Keratinocyte (primary cell): ENCODE data around the gene KDM4F. TPM values are rescaled to one million over a fixed set of nuclear protein-coding genes. Genes with fewer than 3 reads are reported as not detected.
"Not testable (repeated sequence)": the region's sequence is repeated elsewhere in the genome, so short reads cannot be mapped to it uniquely, and the experiment has no call there.

Experiments
- DNase-seq: peaks from one replicate; pipeline ENCODE4 v3.0.0-alpha.2; 2011; ENCODE audit warnings: low read depth, missing footprints, low spot score
- FAIRE-seq: peaks from 2 replicates; lab custom pipeline; 2011; peaks lifted over from hg19 to GRCh38; lab: Jason Lieb, UNC
- H2AFZ ChIP-seq: 2 replicates; pipeline ENCODE4 v1.6.0; 2012; ENCODE audit warnings: low read length, control low read depth, inconsistent platforms; ENCODE audit not compliant: control insufficient read depth
- H3K27ac ChIP-seq: 2 replicates; pipeline ENCODE4 v1.5.1; 2011; ENCODE audit warnings: low read length; ENCODE audit not compliant: control insufficient read depth, insufficient read depth
- H3K27me3 ChIP-seq: 3 replicates; pipeline ENCODE4 v1.6.0; 2011; ENCODE audit warnings: low read length; ENCODE audit not compliant: control insufficient read depth, insufficient read depth; ENCODE audit errors: extremely low read depth
- H3K36me3 ChIP-seq, 2 experiments: 2 replicates in 1 of 2; 3 replicates in 1 of 2; pipeline ENCODE4 v1.5.1; 2011; ENCODE audit warnings: low read length in 2 of 2, mild to moderate bottlenecking in 1 of 2; ENCODE audit not compliant: control insufficient read depth in 2 of 2, insufficient read depth in 2 of 2; ENCODE audit errors: extremely low read depth in 1 of 2
- H3K4me1 ChIP-seq: 3 replicates; pipeline ENCODE4 v1.5.1; 2011; ENCODE audit warnings: low read length; ENCODE audit not compliant: control insufficient read depth, insufficient read depth; ENCODE audit errors: extremely low read depth
- H3K4me2 ChIP-seq: 3 replicates; pipeline ENCODE4 v1.6.0; 2011; ENCODE audit warnings: low read depth, low read length; ENCODE audit not compliant: control insufficient read depth, insufficient read depth; ENCODE audit errors: extremely low read depth
- H3K4me3 ChIP-seq, 3 experiments: fragments of 200-600 bp in 1 of 3; sonication (generic) in 1 of 3; 2 replicates in 2 of 3; 3 replicates in 1 of 3; pipeline ENCODE4 v1.5.1; 2011 to 2016; ENCODE audit warnings: low read length in 3 of 3, mild to moderate bottlenecking in 3 of 3, control low read depth in 2 of 3, inconsistent platforms in 1 of 3, low read depth in 1 of 3, mixed read lengths in 1 of 3, mixed run types in 1 of 3, moderate library complexity in 1 of 3; ENCODE audit not compliant: control insufficient read depth in 2 of 3, insufficient read depth in 2 of 3; ENCODE audit errors: extremely low read depth in 1 of 3
- H3K79me2 ChIP-seq: 2 replicates; pipeline ENCODE4 v1.6.0; 2012; ENCODE audit warnings: low read length; ENCODE audit not compliant: control insufficient read depth, insufficient read depth
- H3K9ac ChIP-seq: 3 replicates; pipeline ENCODE4 v1.6.0; 2011; ENCODE audit warnings: low read length; ENCODE audit not compliant: control insufficient read depth, insufficient read depth; ENCODE audit errors: extremely low read depth
- H3K9me1 ChIP-seq: 3 replicates; pipeline ENCODE4 v1.6.0; 2011; ENCODE audit warnings: low read length; ENCODE audit not compliant: control insufficient read depth, insufficient read depth; ENCODE audit errors: extremely low read depth
- H3K9me3 ChIP-seq: 2 replicates; pipeline ENCODE4 v1.5.1; 2012; ENCODE audit warnings: low read depth, low read length; ENCODE audit not compliant: control insufficient read depth
- H4K20me1 ChIP-seq: 3 replicates; pipeline ENCODE4 v1.6.0; 2011; ENCODE audit warnings: low read length; ENCODE audit not compliant: control insufficient read depth, insufficient read depth; ENCODE audit errors: extremely low read depth
- EZH2 ChIP-seq: IDR thresholded peaks from one replicate; pipeline ENCODE4 v1.6.1; 2012; ENCODE audit warnings: inconsistent platforms, mild to moderate bottlenecking, low read length, moderate library complexity
- dilution Hi-C: fragments of 300-500 bp; cut with MboI; formaldehyde crosslinking; loops from one replicate; pipeline ENCODE4 v1.7.0; 2020; ENCODE audit warnings: low sequenced_read_pairs; ENCODE audit not compliant: extremely low pct_ligation_motif_present
- polyA minus RNA-seq, 3 experiments: library from RNA; depleted of rRNA, polyadenylated mRNA; stranded (reverse); fragments of >200 nt; gene quantifications; 1 replicate in 1 of 3; 2 replicates in 1 of 3; 3 replicates in 1 of 3; pipeline ENCODE4 v1.2.3, GENCODE V29; 2011
- polyA plus RNA-seq, 5 experiments: library from polyadenylated mRNA; depleted of rRNA in 3 of 5; stranded (reverse) in 3 of 5; stranded (forward) in 1 of 5; unstranded in 1 of 5; fragments of >200 nt; gene quantifications; 1 replicate in 1 of 5; 2 replicates in 3 of 5; 3 replicates in 1 of 5; pipeline versions ENCODE4 v1.2.1 to v1.2.3, GENCODE V29; 2011 to 2012; ENCODE audit warnings: missing spikeins in 2 of 5, low read depth in 1 of 5, low replicate concordance in 1 of 5
- TF ChIP-seq, protein P1 (sequence below), 3 experiments: IDR thresholded peaks in 1 of 3; conservative IDR thresholded peaks in 1 of 3; optimal IDR thresholded peaks in 1 of 3; 2 replicates in 2 of 3; 3 replicates in 1 of 3; pipeline versions ENCODE3 to v1.5.1; 2011; ENCODE audit warnings: low read length in 3 of 3, mild to moderate bottlenecking in 3 of 3, moderate library complexity in 2 of 3, control low read depth in 1 of 3, inconsistent platforms in 1 of 3; ENCODE audit not compliant: insufficient read depth in 2 of 3; ENCODE audit errors: extremely low read depth in 1 of 3

The KDM4F gene
- not detected in 3 replicates for polyA plus RNA-seq
- polyA plus RNA-seq (2011; ENCODE audit: low read depth): not detected
- not detected in 2 replicates for polyA plus RNA-seq (2011; cell fraction: cytosol; rRNA removed)
- not detected in 2 replicates for polyA plus RNA-seq (2011; cell fraction: nucleus; rRNA removed)
- polyA plus RNA-seq (2012; ENCODE audit: low replicate concordance): not detected in 2 replicates
- not detected in 3 replicates for polyA minus RNA-seq
- not detected for polyA minus RNA-seq (2011; cell fraction: cytosol; rRNA and poly(A)+ RNA removed)
- not detected in 2 replicates for polyA minus RNA-seq (2011; cell fraction: nucleus; rRNA and poly(A)+ RNA removed)

DNA sequence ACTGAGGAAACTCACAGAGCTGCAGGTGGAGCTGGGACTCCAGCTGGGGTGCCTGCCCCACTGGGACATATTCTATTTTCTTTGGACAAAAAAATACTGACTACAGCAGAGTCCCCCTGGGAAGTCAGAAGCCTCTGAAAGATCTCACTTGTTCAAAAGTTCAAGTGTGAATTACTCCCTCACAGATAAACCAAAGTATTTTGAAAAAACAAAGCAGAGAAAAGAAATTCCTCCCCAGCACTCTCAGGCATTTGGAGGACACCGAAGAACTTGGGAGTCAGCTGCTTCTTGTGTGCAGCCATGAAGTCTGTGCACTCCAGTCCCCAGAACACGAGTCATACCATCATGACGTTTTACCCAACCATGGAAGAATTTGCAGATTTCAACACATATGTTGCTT is at the start of gene KDM4F:
Gene KDM4F (plus strand): TSS at position 301 of the 400 bp plus-strand sequence.
- H3K9me1 ChIP-seq, H3K4me3 ChIP-seq, H3K4me2 ChIP-seq, H3K27me3 ChIP-seq, DNase-seq, H3K79me2 ChIP-seq, H4K20me1 ChIP-seq, H3K9ac ChIP-seq, H3K36me3 ChIP-seq, H3K27ac ChIP-seq, H3K4me1 ChIP-seq, H3K9me3 ChIP-seq, FAIRE-seq, dilution Hi-C loops, H2AFZ ChIP-seq: not testable (repeated sequence)

DNA sequence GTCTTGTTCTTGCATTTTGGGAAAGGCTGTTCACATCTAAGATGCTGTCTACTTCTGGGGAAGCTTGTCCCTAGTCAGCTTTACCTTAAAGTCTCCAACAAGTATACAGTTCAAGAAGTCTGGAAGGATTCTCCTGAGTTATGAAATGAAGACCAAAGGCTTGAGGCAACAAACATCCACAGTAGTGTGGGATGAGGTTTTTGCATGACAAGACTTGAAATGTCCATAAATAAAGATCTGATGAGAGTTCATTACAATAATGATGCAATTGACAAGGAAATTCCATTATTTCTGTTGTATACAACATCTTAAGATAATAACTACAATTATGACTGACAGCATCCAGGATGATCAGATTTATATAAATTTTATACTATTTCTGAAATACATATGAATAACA is 45.5 kb upstream of the KDM4F start:
- Histone ChIP-seq H3K4me1 (no peaks in the 10 kb centered on the region), H3K4me2 (no peak overlapping the region), H3K4me3 (no peak overlapping the region), H3K27me3 (no peaks in the 10 kb centered on the region), H3K36me3 (no peaks in the 10 kb centered on the region), H3K9me3 (no peaks in the 10 kb centered on the region), H4K20me1 (no peaks in the 10 kb centered on the region), H3K27ac (no peak overlapping the region), H3K9me1 (no peaks in the 10 kb centered on the region), H3K9ac (no peak overlapping the region), H2AFZ (no peak overlapping the region), H3K79me2 (no peaks in the 10 kb centered on the region)
- no peak for DNase-seq
- FAIRE-seq: no peak
- TF ChIP-seq, protein P1, sequence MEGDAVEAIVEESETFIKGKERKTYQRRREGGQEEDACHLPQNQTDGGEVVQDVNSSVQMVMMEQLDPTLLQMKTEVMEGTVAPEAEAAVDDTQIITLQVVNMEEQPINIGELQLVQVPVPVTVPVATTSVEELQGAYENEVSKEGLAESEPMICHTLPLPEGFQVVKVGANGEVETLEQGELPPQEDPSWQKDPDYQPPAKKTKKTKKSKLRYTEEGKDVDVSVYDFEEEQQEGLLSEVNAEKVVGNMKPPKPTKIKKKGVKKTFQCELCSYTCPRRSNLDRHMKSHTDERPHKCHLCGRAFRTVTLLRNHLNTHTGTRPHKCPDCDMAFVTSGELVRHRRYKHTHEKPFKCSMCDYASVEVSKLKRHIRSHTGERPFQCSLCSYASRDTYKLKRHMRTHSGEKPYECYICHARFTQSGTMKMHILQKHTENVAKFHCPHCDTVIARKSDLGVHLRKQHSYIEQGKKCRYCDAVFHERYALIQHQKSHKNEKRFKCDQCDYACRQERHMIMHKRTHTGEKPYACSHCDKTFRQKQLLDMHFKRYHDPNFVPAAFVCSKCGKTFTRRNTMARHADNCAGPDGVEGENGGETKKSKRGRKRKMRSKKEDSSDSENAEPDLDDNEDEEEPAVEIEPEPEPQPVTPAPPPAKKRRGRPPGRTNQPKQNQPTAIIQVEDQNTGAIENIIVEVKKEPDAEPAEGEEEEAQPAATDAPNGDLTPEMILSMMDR (optimal IDR thresholded peaks at IDR 0.05 in 1 of 3, IDR thresholded peaks at IDR 0.05 in 1 of 3, conservative IDR thresholded peaks at IDR 0.05 in 1 of 3; ENCODE audit: extremely low read depth in 1 of 3, insufficient read depth in 2 of 3, low read length in 3 of 3): no peak
- no peak for TF ChIP-seq EZH2
- dilution Hi-C loops: no loop called here

DNA sequence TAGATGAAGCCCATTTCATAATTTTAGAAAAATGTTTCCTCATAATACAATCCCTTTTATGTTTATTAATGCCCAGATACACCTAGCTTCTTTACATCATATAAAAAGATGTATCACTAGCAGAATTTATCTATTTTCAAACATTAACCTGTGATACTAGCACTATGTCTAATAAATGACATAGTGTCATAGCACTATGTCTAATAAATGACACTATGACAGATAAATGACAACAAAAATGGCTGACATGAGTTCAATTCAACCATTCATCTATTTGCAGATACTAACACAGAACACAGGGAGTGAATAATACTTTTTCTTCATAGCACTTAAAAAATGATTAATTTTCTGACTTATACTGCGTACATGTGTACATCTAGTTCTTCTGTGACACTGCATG is 43.6 kb upstream of the KDM4F start:
- Histone ChIP-seq H3K9me3 (no peaks in the 10 kb centered on the region), H3K4me3 (no peak overlapping the region), H3K9ac (no peak overlapping the region), H3K27me3 (no peaks in the 10 kb centered on the region), H3K9me1 (no peaks in the 10 kb centered on the region), H3K4me2 (no peak overlapping the region), H2AFZ (no peak overlapping the region), H3K27ac (no peak overlapping the region), H4K20me1 (no peaks in the 10 kb centered on the region), H3K4me1 (no peaks in the 10 kb centered on the region), H3K79me2 (no peaks in the 10 kb centered on the region), H3K36me3 (no peaks in the 10 kb centered on the region)
- TF ChIP-seq, protein P1 (optimal IDR thresholded peaks at IDR 0.05 in 1 of 3, IDR thresholded peaks at IDR 0.05 in 1 of 3, conservative IDR thresholded peaks at IDR 0.05 in 1 of 3; ENCODE audit: extremely low read depth in 1 of 3, insufficient read depth in 2 of 3, low read length in 3 of 3): no peak
- no peak for TF ChIP-seq EZH2
- dilution Hi-C loops: no loop called here
- no peak for DNase-seq
- no peak for FAIRE-seq
